A549 (cell line): Measurements from ENCODE around the gene VDR.

Experiments used
- CTCF ChIP-seq: fragments of >200 bp; sonication (Bioruptor Twin); formaldehyde crosslinking; IDR thresholded peaks from 3 replicates; pipeline ENCODE4 v1.5.1; 2016
- EHF ChIP-seq: fragments of 250-450 bp; sonication (Bioruptor Pico); IDR thresholded peaks from 2 replicates; pipeline ENCODE4 v1.5.0; 2020; ENCODE audit warnings: mild to moderate bottlenecking
- HOXA7 ChIP-seq: fragments of 250-450 bp; sonication (Bioruptor Pico); IDR thresholded peaks from 2 replicates; pipeline ENCODE4 v1.5.0; 2020; ENCODE audit warnings: mild to moderate bottlenecking, moderate library complexity
- MAX ChIP-seq: IDR thresholded peaks from 2 replicates; pipeline ENCODE4 v1.6.1; 2012
- POLR2AphosphoS2 ChIP-seq: conservative IDR thresholded peaks from 2 replicates; pipeline ENCODE4 v1.6.1; 2012; ENCODE audit warnings: low read length, improper control_type of control experiment, inconsistent platforms
- RFX5 ChIP-seq: fragments of 450-650 bp; IDR thresholded peaks from 2 replicates; pipeline ENCODE4 v1.7.1; 2014; ENCODE audit warnings: antibody characterized with exemption, mild to moderate bottlenecking, moderate library complexity
- SMC3 ChIP-seq: fragments of >200 bp; sonication (Bioruptor Twin); formaldehyde crosslinking; IDR thresholded peaks from 3 replicates; pipeline ENCODE4 v1.6.1; 2018; ENCODE audit warnings: inconsistent platforms
- SREBF2 ChIP-seq: fragments of 450-650 bp; IDR thresholded peaks from 2 replicates; pipeline ENCODE4 v1.6.1; 2014; ENCODE audit warnings: mild to moderate bottlenecking, moderate library complexity

GRCh38 chr12:47887529-47887928, 17.3 kb downstream of the VDR start:
- TF ChIP-seq CTCF = no peak
- no peak for TF ChIP-seq POLR2AphosphoS2
- no peak for TF ChIP-seq SREBF2
- no peak for TF ChIP-seq EHF (CRISPR knock-in tag)
- no peak for TF ChIP-seq RFX5
- TF ChIP-seq MAX = no peak
- TF ChIP-seq SMC3 = no peak
- no peak for TF ChIP-seq HOXA7 (CRISPR knock-in tag)
